WERI-Rb-1 (cell line): Measurements from ENCODE around the gene CAMSAP2.

Source experiments
- DNase-seq: peaks from one replicate; pipeline ENCODE4 v3.0.0-alpha.2; 2020
- H3K27ac ChIP-seq: fragments of 250-450 bp; sonication (Bioruptor Pico); 2 replicates; pipeline ENCODE4 v1.5.1; 2020; ENCODE audit warnings: mild to moderate bottlenecking, moderate library complexity
- H3K27me3 ChIP-seq: fragments of 250-450 bp; sonication (Bioruptor Pico); 2 replicates; pipeline ENCODE4 v1.5.1; 2021; ENCODE audit warnings: mild to moderate bottlenecking, low read depth, moderate library complexity; ENCODE audit not compliant: insufficient read depth, severe bottlenecking
- H3K36me3 ChIP-seq: fragments of 250-450 bp; sonication (Bioruptor Pico); 2 replicates; pipeline ENCODE4 v1.5.1; 2020; ENCODE audit warnings: mild to moderate bottlenecking, moderate library complexity
- H3K4me3 ChIP-seq: 2 replicates; pipeline ENCODE4 v1.5.1; 2011; ENCODE audit warnings: low read depth, mild to moderate bottlenecking, control low read depth, low read length
- H3K9me3 ChIP-seq: fragments of 250-450 bp; sonication (Bioruptor Pico); 2 replicates; pipeline ENCODE4 v1.5.1; 2021; ENCODE audit warnings: mild to moderate bottlenecking, moderate library complexity; ENCODE audit not compliant: severe bottlenecking
- TF ChIP-seq, protein P1 (sequence below): IDR thresholded peaks from 2 replicates; pipeline ENCODE4 v1.5.1; 2011; ENCODE audit warnings: low read depth, mild to moderate bottlenecking, control low read depth, inconsistent platforms, low read length

CAMSAP2 gene

DNA sequence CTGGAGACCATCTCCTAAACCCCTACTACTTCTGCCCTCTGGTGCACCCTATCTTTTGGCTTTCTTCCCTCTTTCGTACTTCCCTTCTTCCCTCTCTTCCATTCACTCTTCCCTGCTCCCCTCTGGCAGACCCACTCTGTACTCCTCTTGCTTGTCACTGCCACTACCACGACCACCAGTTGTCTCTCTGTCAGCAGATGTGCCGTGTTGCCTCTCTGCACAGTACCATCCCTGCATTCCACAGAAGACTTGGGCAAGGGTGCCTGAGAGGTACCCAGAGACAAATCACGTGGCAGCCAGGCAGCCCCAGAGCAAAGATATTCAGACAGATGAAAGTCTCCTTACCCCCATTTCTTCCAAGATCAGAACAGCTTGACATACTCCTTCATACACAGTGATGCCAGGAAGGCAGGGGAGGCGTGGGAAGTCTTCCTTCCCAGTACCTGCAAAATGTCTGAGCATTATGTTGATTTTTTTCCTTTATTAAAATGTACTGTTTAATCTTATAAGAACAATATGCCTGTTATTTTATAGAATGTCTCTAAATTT is 15.0 kb downstream of the CAMSAP2 start:
- Histone ChIP-seq H3K4me3 (no peak overlapping the region), H3K27me3 (no peaks in the 10 kb centered on the region), H3K27ac (no peak overlapping the region), H3K9me3 (no peaks in the 10 kb centered on the region), H3K36me3 (peaks cover 34% of the 10 kb centered on the region)
- DNase-seq: no peak
- TF ChIP-seq, protein P1, sequence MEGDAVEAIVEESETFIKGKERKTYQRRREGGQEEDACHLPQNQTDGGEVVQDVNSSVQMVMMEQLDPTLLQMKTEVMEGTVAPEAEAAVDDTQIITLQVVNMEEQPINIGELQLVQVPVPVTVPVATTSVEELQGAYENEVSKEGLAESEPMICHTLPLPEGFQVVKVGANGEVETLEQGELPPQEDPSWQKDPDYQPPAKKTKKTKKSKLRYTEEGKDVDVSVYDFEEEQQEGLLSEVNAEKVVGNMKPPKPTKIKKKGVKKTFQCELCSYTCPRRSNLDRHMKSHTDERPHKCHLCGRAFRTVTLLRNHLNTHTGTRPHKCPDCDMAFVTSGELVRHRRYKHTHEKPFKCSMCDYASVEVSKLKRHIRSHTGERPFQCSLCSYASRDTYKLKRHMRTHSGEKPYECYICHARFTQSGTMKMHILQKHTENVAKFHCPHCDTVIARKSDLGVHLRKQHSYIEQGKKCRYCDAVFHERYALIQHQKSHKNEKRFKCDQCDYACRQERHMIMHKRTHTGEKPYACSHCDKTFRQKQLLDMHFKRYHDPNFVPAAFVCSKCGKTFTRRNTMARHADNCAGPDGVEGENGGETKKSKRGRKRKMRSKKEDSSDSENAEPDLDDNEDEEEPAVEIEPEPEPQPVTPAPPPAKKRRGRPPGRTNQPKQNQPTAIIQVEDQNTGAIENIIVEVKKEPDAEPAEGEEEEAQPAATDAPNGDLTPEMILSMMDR: no peak

GRCh38 chr1:200755456-200755855 is 16.8 kb downstream of the CAMSAP2 start:
- Histone ChIP-seq H3K9me3 (no peaks in the 10 kb centered on the region), H3K27me3 (no peaks in the 10 kb centered on the region), H3K36me3 (peaks cover 25% of the 10 kb centered on the region), H3K4me3 (no peak overlapping the region), H3K27ac (no peak overlapping the region)
- TF ChIP-seq, protein P1: no peak
- no peak for DNase-seq

DNA sequence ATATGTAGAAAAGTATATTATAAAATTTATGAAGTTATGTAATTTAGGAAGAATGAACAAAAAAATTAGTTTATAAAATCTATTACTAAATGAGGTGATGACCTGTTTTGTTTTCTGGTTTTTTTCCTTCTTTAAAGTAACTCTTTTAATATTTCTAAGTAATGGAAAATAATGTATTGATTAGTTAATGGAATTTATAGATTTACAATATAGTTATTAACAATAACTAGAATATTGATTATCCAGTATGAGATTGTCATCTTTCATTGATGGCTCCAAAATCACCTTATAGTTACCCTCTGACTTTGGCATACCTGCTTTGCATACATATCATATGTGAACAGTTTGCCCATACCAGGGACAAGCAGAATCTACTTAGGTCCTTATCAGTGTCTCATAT is 23.4 kb downstream of the CAMSAP2 start:
- Histone ChIP-seq H3K9me3 (no peaks in the 10 kb centered on the region), H3K27ac (no peak overlapping the region), H3K4me3 (no peak overlapping the region), H3K36me3 (peaks cover 69% of the 10 kb centered on the region), H3K27me3 (no peaks in the 10 kb centered on the region)
- TF ChIP-seq, protein P1: no peak
- no peak for DNase-seq

DNA sequence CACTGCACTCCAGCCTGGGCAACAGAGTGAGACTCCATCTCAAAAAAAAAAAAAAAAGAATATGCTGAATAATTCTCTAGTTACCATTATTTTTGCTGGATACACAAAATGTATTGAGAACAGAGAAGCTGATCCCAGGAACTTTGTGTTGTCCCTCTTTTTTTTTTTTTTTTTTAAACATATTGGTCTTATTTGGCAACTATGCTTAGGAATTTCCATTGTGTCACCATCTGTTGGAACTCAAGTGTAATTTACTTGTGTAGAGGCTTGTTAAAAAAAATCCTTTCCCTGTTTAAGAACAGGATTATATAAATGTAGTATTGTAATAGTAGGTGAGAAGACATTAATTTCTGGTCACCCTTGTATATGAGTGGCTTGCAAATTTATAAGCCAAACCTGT is 28.6 kb downstream of the CAMSAP2 start:
- H3K27ac ChIP-seq: no peak overlapping the region
- DNase-seq: no peak
- H3K9me3 ChIP-seq: no peaks in the 10 kb centered on the region
- no peak overlapping the region for H3K4me3 ChIP-seq
- no peaks in the 10 kb centered on the region for H3K27me3 ChIP-seq
- peaks cover 81% of the 10 kb centered on the region for H3K36me3 ChIP-seq
- TF ChIP-seq, protein P1: no peak

DNA sequence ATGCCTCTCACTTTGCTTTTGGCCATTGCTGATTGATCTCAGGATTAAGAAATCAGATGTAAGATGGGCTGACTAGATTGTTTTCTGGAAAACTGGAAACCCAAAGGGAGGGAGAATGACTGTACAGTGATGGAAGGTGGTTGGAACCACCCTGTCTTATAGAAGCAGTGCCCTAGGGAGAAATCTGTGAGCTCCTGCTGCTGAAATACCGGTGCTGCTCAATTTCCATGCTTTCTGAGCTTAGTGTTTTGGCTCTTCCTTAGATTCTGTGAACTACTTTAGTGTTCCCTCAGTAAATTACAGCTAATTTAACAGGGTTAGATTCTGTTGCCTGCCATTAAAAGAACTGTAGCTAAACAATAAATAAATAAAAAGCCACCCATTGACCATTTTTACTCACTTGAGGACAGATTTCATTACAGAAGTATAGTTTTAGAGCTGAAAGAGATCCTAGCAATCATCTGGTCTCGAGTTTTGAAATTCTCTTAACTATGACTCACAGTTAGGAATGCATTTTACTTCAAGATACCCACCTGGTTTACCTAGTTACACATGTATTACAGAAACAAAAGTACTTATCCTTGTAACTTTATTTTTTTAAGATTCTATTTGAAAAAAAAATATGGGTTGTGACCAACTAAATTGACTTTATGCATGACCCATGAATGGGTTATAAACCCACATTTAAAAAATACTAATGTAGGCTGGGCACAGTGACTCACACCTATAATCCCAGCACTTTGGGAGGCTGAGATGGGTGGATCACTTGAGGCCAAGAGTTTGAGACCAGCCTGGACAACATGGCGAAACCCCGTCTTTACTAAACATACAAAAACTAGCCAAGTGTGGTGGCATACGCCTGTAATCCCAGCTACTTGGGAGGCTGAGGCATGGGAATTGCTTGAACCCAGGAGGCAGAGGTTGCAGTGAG is 33.2 kb downstream of the CAMSAP2 start:
- Histone ChIP-seq H3K27me3 (no peaks in the 10 kb centered on the region), H3K36me3 (peaks cover 64% of the 10 kb centered on the region), H3K27ac (no peak overlapping the region), H3K4me3 (no peak overlapping the region), H3K9me3 (no peaks in the 10 kb centered on the region)
- DNase-seq: no peak
- TF ChIP-seq, protein P1: no peak
